Hematopoietic multipotent progenitor cell (in vitro differentiated cells): ENCODE results near the gene ACTRT3. TPM values are rescaled to one million over a fixed set of nuclear protein-coding genes. Genes with fewer than 3 reads are reported as not detected.

Experiments used
- DNase-seq, 3 donors: peaks; one replicate each; pipeline ENCODE4 v3.0.0-alpha.2; 2011 to 2015; ENCODE audit warnings: low read depth in 2 of 3, low spot score in 2 of 3
- total RNA-seq: library from RNA; depleted of rRNA; stranded (reverse); fragments of >200 nt; gene quantifications from one replicate; pipeline ENCODE4 v1.2.3, GENCODE V29; 2012

The ACTRT3 gene
- total RNA-seq: 2.4 TPM

DNA sequence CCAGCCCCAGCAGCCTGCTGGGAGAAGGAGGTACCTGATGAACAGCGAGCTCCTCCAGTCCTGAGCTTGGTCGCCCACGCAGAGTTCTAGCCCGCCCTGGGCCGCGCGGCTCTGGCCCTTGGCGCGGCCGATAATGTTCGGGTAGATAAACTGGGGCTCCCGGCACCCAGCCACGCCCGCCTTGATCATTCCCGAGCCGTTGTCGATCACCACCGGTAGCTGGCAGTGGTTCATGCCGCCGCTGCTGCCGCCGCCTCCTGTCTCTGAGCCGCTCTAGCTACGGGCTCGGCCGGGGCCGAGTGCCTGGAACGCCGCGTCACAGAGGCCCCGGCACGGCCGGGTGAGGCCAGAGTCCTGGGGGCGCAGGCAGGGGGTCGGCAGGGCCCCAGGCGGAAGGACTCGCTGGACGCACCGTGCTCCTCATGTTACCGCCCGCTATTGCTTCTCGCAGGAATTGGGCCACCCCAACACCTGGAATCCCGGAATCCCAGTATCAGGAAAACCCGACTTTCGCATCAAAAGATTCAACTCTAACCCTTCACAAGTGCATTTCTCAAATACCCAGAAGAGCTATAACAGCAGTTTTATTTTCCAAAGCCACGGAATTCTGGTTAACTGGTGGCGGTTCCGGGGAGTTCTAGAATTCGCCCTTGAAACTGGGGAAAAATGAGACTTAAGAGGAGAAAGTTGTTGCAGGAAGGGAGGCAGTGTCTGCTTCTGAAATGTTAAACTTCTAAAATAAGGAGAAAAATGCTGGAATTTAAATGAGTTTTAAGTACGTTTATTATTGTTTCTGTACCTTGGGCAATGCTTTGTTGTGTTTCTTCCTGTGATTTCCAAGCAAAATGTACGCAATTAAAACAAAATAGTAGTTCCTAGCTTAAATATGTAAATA lies at the start of gene ACTRT3:
Gene ACTRT3, minus strand, starts transcription at position 275 of the 895 bp plus-strand sequence. Its CDS starts 41 bp downstream, at position 234.
- peak in 2 of 3 donors; percentile 69 to 79 for DNase-seq

DNA sequence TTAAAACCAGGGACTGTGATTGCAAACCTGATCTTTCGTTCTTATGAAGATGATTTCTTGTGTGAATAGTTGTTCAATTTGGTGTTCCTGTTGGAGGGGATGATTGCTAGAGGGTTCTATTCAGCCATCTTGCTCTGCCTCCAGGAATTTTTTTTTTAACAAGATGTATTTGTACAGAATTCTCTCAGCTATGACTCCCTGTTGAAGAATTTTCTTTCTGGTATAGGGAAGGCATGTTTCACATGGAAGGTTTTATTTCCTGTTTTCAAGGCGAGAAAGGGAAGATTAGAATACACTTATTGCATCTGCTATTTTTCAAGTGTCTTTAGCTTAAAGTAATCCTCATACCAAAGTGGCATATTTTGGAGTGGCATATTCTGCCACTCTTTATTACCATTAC lies 49.0 kb upstream of the ACTRT3 start:
- no peak for DNase-seq

- peak in 1 of 3 donors; percentile 25 for DNase-seq
These were observed 46.3 kb upstream of the ACTRT3 start for GRCh38 chr3:169815590-169816150.

GRCh38 chr3:169813757-169814517 lies 44.6 kb upstream of the ACTRT3 start:
- DNase-seq: peak; percentile 29 to 87 (median 81)

DNA sequence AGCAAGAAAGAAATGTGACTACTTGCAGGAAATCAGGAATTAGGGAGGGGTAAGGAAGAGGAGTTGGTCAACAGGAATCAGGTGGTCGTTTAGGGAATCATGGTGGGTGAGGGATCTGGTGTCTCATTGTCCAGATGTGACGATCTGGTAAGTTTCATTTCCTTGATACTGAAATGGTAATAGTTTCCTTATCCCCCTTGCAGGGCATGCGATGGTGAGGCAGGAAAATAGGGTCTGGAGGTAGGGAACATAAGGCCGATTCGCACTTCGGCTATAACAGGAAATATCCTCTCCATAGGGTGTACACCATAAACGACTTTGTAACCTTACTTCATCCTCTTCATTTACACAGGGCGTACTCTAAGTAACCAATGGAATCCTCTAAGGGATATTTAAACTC lies 43.9 kb upstream of the ACTRT3 start:
- DNase-seq: no peak

DNA sequence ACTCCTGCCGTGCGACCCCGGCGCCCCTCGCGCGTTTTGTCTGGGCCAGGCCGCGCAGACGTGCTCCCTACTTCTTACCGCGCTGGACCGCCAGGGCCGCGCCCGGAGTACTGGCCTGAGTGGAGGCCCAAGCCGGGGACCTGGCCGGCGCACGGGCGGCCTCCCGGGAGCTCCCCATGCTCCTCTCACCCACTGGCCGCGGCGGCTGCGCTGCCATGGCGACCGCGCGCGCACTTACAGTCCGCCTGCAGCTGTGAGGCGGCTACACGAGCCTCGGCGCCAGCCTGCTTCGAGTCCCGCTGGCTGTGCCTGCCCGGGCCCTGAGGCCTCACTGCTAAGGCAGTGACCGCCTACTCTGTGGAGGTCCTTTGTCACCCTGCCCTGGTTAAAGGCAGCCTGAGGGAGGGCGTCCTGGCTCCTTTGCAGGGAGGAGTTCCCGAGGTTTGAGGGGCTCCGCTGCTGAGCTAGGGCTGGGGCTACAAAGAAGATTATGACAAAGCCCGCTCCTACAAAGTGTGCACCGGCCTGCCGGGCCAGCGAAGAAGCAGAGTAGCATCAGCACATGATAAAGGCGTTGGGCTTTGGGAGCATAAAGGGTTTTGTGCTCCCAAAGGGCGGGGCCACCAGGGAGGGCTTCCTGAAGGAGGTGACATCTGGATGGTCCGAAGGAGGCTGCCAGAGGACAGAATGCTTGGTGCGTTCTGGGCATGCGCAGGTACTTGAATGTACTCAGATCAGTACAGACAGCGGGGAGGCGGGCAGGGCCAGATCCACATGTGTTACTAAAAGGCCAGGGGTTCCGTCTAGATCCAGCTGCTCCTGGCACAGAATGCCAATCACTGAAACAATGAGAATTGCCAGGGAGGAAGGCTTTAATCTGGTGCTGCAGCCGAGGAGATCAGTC lies 43.2 kb upstream of the ACTRT3 start, which contains the start of the genes LRRC34 and LRRIQ4:
Gene LRRC34, minus strand, starts transcription at position 573 of the 904 bp plus-strand sequence. Its CDS starts 356 bp downstream, at position 217.
Gene LRRIQ4, plus strand, starts transcription at position 539 of the 904 bp plus-strand sequence. CDS start 9,052 bp downstream, outside the sequence.
- DNase-seq: peak; percentile 24 to 74 (median 59)

DNA sequence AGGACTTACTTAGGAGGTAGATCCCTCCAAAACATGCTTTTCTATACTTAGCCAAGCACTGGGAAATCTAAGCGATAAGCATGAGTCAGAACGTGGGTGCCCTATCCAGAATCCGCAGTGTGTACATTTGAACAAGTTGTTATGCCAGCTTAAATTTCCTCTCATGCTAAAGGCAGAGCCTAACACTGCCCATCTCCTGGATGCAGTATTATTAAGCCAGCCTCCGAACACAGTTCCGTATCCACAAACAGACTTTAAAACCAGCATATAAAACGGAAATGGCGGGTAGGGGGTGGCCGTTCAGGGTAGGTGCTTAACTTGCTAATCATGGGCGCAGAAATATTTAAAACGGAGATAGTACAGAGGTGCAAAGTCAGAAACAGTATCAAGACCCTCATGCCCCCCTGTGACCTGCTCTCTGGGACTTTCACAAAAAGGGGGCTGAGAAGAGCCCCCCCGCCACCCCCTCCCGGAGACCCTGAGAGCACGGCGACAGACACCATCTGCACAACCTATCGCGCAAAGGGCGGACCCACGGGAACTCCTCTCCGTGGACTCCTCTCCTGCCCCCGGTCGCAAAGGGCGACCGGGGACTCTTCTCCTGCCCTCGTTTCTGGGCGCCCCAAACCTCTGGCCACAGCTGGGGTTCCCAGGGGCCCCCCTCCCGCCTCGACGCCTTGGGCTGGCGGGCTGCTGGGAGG lies 42.4 kb upstream of the ACTRT3 start:
- DNase-seq: peak; percentile 10 to 68 (median 56)

- DNase-seq: no peak
These were observed 40.0 kb upstream of the ACTRT3 start for GRCh38 chr3:169809230-169809795.

GRCh38 chr3:169804681-169805080 lies 35.3 kb upstream of the ACTRT3 start:
- DNase-seq: no peak

DNA sequence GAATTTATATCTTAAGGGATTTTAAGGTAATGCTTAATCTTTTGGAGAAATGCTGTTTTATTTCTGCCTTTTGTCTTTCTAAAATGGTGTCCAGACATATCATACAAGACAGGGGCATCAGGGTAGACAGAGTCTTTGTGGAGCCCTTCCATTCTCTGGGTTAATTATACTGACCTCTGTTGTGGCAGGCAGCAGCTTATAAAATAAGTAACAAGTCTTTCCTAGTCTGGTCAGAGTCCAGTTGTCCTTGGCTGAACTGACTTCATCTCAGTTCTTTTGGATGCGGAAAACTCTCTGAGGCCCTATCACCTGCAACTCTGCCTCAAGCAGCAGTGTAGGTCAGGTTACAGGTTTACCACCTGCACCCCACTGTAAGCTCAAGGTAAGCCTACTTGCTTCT lies 23.0 kb upstream of the ACTRT3 start:
- DNase-seq: no peak

- DNase-seq: no peak
These were observed 21.5 kb upstream of the ACTRT3 start for GRCh38 chr3:169790687-169791429.

DNA sequence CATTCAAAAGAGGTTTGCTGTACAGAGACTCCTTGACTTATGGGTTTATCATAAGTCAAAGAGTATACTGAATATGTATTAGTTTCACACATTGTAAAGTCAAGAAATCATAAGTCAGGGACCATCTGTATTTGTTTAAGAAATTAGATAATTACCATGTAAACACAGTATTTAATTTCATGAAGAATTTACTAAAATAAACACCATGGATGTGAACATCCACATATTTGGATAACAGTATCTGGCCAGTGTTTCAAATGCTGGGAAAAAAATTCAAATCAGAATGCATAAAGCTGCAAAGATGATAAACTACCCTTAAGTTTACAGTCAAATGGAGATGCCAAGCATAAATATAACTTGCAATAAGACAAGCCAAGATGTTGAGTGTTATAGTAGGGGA lies 20.9 kb upstream of the ACTRT3 start:
- DNase-seq: no peak

- no peak for DNase-seq
These were observed 18.4 kb upstream of the ACTRT3 start for GRCh38 chr3:169787791-169788190.

DNA sequence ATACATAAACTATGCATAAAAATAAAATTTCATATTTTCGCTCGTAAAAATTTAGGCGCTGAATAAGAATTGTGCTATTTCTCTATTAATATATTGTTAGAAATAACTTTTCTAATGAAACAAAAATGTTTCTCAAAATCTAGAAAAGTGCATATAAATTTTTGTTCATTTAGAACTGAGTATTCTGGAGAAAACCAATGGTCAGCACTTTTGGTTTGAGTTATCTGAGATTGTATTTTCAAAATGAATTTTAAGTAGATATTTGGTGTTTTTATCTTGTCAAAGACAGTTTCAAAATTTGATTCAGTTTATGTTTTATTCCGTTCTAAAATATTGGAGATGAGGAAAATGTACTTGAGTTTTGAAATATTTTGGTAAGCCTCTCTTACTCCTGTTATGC lies 17.8 kb upstream of the ACTRT3 start:
- no peak for DNase-seq

- no peak for DNase-seq
These were observed 12.0 kb upstream of the ACTRT3 start for GRCh38 chr3:169781209-169781855.

- DNase-seq: no peak
These were observed 11.4 kb upstream of the ACTRT3 start for GRCh38 chr3:169780742-169781141.

GRCh38 chr3:169777822-169778221 lies 8.5 kb upstream of the ACTRT3 start:
- DNase-seq: no peak

DNA sequence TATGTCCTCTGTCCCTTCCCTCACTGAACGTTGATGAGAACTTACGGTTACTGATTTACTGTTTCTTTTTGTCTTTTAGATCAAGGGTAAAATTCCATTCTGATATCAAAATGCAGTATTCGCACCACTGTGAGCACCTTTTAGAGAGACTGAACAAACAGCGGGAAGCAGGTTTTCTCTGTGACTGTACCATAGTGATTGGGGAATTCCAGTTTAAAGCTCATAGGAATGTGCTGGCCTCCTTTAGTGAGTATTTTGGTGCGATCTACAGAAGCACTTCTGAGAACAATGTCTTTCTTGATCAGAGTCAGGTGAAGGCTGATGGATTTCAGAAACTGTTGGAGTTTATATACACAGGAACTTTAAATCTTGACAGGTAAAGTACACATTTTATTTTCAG lies 4.8 kb upstream of the ACTRT3 start:
- DNase-seq: no peak
